GM12891 (cell line): ENCODE results near the gene RCAN3.

Experiments used
- DNase-seq: peaks from one replicate; pipeline ENCODE4 v3.0.0; 2011; ENCODE audit warnings: low spot score; ENCODE audit not compliant: insufficient read length
- FAIRE-seq: peaks from 2 replicates; lab custom pipeline; 2011; peaks lifted over from hg19 to GRCh38; lab: Jason Lieb, UNC
- PAX5 ChIP-seq: IDR thresholded peaks from 2 replicates; pipeline ENCODE4 v1.6.1; 2011; ENCODE audit warnings: low read length, moderate library complexity, mild to moderate bottlenecking; ENCODE audit not compliant: insufficient read depth, severe bottlenecking
- POLR2A ChIP-seq: IDR thresholded peaks from 2 replicates; pipeline ENCODE4 v1.6.1; 2011; ENCODE audit warnings: low read depth, low read length, control low read depth
- POLR2AphosphoS5 ChIP-seq: IDR thresholded peaks from 2 replicates; pipeline ENCODE4 v1.6.1; 2011; ENCODE audit warnings: low read depth, low read length, control low read depth
- POU2F2 ChIP-seq: IDR thresholded peaks from 2 replicates; pipeline ENCODE4 v1.6.1; 2011; ENCODE audit warnings: low read depth, mild to moderate bottlenecking, control low read depth, low read length, moderate library complexity
- SPI1 ChIP-seq: IDR thresholded peaks from 2 replicates; pipeline ENCODE4 v1.6.1; 2011; ENCODE audit warnings: low read depth, low read length, control low read depth
- TAF1 ChIP-seq: IDR thresholded peaks from 2 replicates; pipeline ENCODE4 v1.6.1; 2011; ENCODE audit warnings: low read depth, low read length, control low read depth

RCAN3 gene

GRCh38 chr1:24557220-24557619 is 54.6 kb downstream of the RCAN3 start:
- FAIRE-seq (peak; percentile 51), DNase-seq (no peak)
- TF ChIP-seq POU2F2 (no peak), TAF1 (no peak), SPI1 (no peak), PAX5 (no peak), POLR2A (no peak), POLR2AphosphoS5 (no peak)

- FAIRE-seq (no peak), DNase-seq (no peak)
- TF ChIP-seq POLR2AphosphoS5 = no peak
- TF ChIP-seq POLR2A = no peak
- no peak for TF ChIP-seq PAX5
- TF ChIP-seq SPI1 = no peak
- no peak for TF ChIP-seq POU2F2
- no peak for TF ChIP-seq TAF1
Measured at GRCh38 chr1:24557711-24558131, 55.1 kb downstream of the RCAN3 start.

GRCh38 chr1:24558455-24558854 is 55.8 kb downstream of the RCAN3 start:
- TF ChIP-seq PAX5 (no peak), POLR2AphosphoS5 (no peak), SPI1 (no peak), POLR2A (no peak), TAF1 (no peak), POU2F2 (no peak)
- no peak for FAIRE-seq
- DNase-seq = no peak

GRCh38 chr1:24558902-24559791 is 56.5 kb downstream of the RCAN3 start:
- DNase-seq = no peak
- TF ChIP-seq POLR2A (no peak), TAF1 (no peak), POU2F2 (no peak), PAX5 (no peak), POLR2AphosphoS5 (no peak), SPI1 (no peak)
- FAIRE-seq = no peak

- TF ChIP-seq PAX5 (no peak), SPI1 (no peak), POLR2A (no peak), POU2F2 (no peak), TAF1 (no peak), POLR2AphosphoS5 (no peak)
- DNase-seq (no peak), FAIRE-seq (no peak)
Measured at GRCh38 chr1:24560361-24560760, 57.7 kb downstream of the RCAN3 start.

- no peak for FAIRE-seq
- no peak for TF ChIP-seq SPI1
- no peak for TF ChIP-seq POLR2A
- TF ChIP-seq POLR2AphosphoS5 = no peak
- no peak for TF ChIP-seq TAF1
- no peak for TF ChIP-seq PAX5
- TF ChIP-seq POU2F2 = no peak
- no peak for DNase-seq
Measured at GRCh38 chr1:24562625-24563024, 60.0 kb downstream of the RCAN3 start.

GRCh38 chr1:24564695-24565094 is 62.1 kb downstream of the RCAN3 start:
- TF ChIP-seq TAF1 (no peak), POLR2A (no peak)
- FAIRE-seq = no peak
- no peak for DNase-seq

GRCh38 chr1:24566236-24566867 is 63.7 kb downstream of the RCAN3 start:
- DNase-seq (no peak), FAIRE-seq (no peak)
- no peak for TF ChIP-seq TAF1
- no peak for TF ChIP-seq PAX5

GRCh38 chr1:24567792-24568388 is 65.3 kb downstream of the RCAN3 start:
- TF ChIP-seq POU2F2 (no peak), TAF1 (no peak), PAX5 (no peak)
- no peak for FAIRE-seq
- DNase-seq = no peak

GRCh38 chr1:24568475-24568874 is 65.8 kb downstream of the RCAN3 start:
- DNase-seq (no peak), FAIRE-seq (no peak)
- TF ChIP-seq TAF1 (no peak), SPI1 (no peak), POLR2AphosphoS5 (no peak), POU2F2 (no peak), POLR2A (no peak), PAX5 (no peak)
